GM18868 (cell line): ENCODE measurements around the gene LRRC41.
"Not testable (repeated sequence)": the region's sequence is repeated elsewhere in the genome, so short reads cannot be mapped to it uniquely, and the experiment has no call there.

Experiments
- ATAC-seq: cut with Tn5 transposase; IDR thresholded peaks from one replicate; pipeline ENCODE4 v1.9.1; 2021; ENCODE audit warnings: mild to moderate bottlenecking, moderate library complexity; ENCODE audit not compliant: unreplicated experiment

The LRRC41 gene

DNA sequence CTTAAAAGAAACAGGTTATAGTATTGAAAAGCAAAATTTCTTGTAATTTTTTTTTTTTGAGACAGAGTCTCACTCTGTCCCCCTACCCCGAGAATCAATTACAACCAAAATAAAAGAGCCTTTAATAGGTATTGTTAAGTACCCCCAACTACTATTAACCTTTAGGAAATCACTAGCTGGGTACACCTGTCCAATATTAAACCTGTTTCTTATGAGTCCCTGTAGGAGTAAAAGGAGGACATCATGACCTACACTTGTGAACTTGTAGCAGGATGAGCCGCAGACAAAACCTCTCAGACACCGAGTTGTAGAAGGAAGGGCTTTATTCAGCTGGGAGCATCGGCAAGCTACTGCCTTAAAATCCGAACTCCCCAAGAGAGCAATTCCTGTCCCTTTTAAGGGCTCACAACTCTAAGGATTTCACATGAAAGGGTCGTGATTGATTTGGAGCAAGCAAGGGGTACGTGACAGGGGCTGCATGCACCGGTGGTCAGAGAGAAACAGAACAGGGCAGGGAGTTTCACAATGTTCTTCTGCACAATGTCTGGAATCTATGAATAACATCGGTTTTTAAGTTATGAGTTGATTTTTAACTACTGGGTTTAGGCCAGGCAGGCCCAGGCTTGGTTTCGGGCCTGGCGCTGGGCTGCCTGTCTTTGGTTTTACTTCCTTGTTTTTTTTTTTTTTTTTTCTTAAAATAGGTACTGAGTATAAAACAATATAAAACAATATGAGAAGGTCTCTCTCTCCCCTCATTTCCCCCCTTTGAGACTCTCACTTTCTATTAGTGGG, 22.1 kb upstream of the LRRC41 start:
- ATAC-seq: not testable (repeated sequence)

DNA sequence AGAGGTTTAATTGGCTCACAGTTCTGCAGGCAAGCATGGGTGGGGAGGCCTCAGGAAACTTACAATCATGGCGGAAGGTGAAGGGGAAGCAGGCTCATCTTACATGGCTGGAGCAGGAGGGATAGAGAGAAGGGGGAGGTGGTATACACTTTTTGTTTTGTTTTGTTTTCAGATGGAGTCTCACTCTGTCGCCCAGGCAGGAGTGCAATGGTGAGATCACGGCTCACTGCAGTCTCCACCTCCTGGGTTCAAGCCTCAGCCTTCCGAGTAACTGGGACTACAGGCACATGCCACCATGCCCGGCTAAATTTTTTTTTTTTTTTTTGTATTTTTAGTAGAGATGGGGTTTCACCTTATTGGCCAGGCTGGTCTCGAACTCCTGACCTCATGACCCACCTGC, 18.8 kb upstream of the LRRC41 start:
- not testable (repeated sequence) for ATAC-seq

DNA sequence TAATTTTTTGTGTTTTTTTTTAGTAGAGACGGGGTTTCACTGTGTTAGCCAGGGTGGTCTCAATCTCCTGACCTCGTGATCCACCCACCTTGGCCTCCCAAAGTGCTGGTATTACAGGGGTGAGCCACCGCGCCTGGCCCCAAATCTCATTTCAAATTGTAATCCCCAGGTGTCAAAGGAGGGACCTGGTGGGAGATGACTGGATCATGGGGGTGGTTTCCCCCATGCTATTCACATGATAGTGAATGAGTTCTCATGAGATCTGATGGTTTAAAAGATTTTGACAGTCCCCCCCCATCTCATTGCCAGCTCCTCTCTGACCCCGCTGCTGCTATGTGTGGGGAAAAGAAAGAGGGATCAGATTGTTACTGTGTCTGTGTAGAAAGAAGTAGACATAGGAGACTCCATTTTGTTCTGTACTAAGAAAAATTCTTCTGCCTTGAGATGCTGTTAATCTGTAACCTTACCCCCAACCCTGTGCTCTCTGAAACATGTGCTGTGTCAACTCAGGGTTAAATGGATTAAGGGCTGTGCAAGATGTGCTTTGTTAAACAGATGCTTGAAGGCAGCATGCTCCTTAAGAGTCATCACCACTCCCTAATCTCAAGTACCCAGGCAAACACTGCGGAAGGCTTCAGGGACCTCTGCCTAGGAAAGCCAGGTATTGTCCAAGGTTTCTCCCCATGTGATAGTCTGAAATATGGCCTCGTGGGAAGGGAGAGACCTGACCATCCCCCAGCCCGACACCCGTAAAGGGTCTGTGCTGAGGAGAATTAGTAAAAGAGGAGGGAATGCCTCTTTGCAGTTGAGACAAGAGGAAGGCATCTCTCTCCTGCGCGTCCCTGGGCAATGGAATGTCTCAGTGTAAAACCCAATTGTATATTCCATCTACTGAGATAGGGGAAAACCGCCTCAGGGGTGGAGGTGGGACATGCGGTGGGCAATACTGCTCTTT, 16.8 kb upstream of the LRRC41 start:
- not testable (repeated sequence) for ATAC-seq

DNA sequence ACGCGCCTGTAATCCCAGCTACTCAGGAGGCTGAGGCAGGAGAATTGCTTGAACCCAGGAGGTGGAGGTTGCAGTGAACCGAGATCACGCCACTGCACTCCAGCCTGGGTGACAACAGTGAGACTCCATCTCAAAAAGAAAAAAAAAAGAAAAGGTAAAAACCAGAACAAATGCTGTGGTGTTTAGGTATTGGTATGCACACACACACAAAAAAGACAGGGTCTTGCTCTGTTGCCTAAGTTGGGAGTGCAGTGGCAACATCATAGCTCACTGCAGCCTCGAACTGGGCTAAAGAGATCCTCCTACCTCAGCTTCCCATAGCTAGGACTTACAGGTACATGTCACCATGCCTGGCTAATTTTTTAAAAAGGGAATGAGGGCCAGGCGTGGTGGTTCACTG, 15.9 kb upstream of the LRRC41 start:
- not testable (repeated sequence) for ATAC-seq

DNA sequence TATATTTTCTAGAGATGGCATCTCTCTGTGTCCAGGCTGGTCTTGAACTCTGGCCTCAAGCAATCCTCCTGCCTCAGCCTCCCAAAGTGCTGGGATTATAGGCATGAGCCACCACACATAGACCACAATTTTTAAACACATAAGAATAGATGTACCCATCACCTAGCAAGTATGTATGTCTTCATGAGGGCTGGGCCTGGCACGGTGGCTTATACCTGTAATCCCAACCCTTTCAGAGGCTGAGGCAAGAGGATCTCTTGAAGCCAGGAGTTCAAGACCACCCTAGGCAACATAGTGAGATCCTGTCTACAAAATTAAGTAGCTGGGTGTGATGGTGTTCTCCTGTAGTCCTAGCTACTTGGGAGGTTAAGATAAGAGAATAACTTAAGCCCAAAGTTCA, 13.9 kb upstream of the LRRC41 start:
- ATAC-seq: no peak

DNA sequence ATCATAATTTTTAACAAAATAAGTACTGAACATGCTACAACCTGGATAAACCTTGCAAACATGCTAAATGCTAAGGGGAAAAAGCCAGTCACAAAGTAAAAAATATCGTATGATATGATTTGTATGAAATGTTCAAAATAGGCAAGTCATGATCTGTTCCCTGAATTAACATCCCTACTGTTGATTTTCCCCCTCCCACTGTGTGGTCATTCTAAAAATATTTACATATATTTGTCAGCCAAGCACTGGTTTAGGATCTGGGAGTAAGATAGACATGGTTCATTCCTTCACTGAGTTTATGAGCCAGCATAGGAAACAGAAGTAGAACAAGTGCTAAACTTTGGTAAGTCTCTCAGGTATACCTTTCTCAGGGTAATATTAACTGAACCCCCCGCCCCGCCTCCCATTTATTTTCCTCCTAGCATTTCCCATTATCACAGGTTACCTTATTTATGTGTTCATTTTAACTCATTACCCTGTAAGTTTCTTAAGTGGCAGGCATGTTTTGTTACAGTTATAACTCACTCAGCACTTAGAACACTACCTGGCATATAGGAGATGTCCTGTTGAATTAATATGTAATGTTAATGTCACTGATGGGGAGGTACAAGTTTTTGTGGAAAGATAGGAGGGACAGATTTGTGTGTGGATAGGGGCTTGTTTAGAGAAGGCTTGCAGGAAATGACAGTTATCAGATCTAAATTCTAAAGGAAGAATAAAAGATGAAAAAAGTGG, 12.4 kb upstream of the LRRC41 start:
- no peak for ATAC-seq

DNA sequence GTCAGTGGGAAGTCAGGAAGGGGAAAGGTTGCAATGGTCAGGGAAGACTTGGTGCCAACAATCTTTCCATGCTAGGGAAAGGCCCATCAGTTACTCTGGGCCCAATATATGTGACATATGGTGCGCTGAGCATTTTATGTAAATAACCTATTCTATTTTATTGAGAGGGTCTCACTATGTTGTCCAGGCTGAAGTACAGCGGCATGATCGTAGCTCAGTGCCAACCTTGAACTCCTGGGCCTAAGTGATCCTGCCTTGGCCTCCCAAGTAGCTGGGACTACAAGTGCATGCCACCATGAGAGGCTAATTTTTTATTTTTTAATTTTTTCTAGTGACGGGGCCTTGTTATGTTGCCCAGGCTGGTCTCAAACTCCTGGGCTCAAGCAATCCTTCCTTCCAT, 6.9 kb upstream of the LRRC41 start:
- no peak for ATAC-seq

DNA sequence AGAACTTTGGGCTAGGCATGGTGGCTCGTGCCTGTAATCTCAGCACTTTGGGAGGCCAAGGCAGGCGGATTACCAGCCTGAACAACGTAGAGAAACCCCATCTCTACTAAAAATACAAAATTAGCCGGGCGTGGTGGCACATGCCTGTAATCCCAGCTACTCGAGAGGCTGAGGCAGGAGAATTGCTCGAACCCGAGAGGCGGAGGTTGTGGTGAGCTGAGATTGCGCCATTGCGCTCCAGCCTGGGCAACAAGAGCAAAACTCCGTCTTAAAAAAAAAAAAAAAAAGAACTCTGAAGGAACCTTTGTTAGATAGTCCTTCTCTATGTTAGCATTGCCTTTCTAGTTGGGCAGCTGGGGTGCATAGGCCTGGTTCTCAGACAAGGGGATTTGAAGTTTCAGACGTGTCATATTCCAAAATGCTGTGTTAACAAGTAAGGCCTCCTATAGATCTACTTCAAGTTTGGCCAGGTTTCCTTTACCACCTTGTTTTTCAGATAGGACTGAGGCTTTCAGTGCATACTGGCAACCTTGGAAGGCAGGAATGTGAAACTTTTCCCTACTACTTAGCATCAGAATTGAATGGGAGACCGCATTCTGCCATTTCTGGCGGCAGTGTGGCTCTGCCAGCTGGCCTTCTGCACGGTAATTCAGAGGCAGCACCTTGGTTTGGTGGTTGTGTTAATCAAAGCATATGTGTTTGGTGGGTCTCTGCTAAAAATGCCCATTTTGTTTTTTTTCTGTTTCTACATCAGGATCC, 6.2 kb upstream of the LRRC41 start:
- no peak for ATAC-seq

DNA sequence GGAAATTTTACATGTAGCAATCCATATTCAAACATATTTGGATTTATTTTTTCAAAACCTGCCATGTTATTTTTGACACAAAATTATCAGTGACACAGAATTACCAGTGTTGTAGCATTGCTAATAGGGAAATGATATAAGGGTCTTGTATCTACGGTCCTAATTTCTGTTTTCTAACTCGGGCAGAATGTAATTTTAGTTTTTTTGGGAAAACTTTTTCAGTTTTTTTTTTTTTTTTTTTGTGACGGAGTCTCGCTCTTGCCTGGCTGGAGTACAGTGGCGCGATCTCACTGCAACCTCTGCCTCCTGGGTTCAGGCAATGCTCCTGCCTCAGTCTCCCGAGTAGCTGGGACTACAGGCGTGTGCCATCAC, 2.7 kb upstream of the LRRC41 start:
- no peak for ATAC-seq

DNA sequence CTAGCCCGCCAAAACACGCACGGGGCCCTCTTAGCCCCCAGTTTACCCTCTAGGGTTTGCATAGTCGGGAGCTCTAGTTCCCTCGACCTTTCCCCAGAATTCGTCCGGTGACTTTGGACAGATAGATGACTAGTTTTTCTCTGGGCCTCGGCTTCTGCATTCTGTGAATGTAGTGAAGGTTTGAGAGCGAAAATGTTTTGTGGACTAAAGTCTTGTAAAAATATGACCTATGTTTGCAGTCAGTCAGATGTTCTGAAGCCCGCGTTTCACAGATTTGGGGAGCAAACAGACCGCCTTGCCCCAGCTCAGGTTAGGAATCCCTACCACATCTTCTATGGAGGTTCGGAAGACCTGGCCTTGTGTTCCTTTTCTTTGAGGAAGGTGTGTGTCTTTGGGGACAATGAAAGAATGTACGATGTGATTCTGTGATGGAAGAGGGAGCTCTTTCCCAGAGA, 483 bp upstream of the LRRC41 start:
- ATAC-seq: no peak

DNA sequence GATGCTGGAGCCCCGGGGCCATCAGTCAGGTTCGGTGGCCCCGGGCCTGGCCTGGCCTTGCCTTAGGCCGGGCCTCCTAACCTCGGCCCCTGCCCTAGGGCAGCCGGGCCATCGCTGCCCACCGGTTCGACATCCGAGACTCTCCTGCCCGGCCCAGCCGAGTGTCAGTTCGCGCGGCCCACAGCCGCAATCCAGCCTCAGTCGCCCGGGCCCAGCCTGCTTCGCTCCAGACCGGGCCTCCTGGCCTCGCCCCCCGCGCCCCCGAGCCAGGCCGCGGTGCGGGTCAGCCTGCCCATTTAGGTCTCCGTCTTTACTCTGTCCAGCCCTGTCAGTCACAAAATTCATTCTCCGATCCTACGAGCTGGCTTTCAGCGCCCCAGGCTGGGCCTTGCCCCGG, 777 bp downstream of the LRRC41 start:
- ATAC-seq: peak; percentile 1

DNA sequence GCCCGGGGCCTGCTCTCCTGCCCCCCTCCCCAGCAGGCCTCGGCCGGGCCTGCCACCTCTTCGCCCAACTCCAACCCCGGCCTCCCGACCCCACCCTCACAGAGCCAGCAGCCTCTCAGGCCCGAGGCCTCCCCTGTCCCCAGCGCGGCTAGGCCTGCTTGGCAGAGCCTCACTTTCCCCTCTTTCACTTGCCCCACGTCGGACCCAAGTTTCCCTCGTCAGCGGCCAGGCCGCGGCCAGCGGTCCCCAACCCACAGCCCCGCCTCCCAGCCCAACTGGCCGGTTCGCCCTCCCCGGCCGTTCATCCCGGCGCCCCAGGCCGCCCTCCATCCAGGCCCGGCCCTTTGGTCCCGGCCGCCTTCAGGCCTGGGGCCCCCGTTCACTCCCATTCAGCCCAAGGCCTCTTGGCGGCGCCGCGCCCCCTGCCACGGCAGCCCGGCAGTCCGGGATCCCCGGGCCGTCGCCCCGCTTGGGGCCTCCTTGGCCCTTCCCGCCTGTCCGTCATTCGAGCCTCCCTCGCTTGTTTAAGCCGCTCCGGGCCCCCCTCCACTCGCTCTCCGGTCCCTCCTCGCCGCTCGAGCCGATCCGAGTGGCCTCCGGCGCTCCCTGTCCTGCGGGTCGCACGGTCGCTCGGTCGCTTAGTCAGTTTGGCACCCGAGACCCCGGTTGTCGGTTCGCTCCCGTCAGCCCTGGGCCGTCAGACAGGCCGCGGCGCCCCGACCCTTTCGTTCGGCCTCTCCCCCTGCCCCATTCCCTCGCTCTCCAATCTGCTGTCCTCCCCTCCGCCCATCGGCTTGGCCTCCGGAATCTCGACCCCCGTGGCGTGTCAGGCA, 1.4 kb downstream of the LRRC41 start:
- ATAC-seq: peak; percentile 35

DNA sequence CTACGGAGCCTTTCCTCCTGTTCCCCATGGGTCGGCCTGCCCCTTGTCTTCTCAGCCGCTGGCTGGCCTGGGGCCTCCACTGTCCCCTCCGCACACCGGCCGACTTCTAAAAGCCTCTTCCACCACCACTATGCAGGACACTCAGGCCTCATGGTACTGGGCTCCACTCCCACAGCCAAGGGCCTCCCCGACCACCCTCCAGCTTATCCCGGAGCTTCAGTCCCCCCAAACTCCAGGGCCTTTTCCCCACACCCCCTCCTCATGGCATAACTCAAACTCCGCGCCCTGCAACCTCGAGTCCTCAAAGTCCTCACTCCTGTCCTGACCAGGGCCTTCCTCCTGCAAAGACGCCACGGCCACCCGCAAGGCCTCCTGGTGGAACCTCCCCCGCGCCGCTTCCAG, 2.0 kb downstream of the LRRC41 start:
- ATAC-seq: no peak

DNA sequence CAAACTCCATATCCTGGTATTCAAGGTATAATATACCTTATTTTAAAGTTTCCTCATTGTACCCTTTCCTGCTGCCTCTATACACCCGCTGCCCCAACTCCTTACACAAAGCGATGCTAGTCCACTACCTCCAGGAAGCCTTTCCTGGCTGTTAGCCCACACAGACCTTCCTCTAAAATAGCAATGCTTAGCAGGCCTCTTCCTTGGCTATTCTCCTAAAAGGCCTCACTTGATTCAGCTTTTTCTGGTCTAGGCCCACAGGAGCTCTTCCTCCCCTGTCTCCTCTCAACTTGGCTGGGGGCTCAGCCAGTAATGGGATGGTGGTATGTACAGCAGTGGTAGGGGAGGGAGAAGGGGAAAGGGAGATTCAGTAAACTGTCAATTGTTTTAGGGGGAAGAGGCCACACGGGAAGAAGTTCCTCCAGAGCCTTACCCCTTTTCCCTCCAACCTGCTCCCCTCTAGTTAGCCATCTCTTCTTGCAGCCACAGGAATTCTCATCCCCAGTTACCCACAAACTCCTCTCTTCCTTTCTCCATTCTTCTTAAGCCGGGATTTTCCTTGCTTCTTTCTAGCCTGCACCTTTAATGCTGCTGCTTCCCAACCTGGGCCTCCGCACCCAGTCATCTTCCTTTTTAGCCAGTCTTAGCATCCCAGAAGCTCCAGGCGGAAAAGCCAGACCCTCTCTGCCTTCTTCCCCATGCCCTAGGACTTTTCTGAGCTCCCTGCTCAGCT, 2.6 kb downstream of the LRRC41 start:
- no peak for ATAC-seq

DNA sequence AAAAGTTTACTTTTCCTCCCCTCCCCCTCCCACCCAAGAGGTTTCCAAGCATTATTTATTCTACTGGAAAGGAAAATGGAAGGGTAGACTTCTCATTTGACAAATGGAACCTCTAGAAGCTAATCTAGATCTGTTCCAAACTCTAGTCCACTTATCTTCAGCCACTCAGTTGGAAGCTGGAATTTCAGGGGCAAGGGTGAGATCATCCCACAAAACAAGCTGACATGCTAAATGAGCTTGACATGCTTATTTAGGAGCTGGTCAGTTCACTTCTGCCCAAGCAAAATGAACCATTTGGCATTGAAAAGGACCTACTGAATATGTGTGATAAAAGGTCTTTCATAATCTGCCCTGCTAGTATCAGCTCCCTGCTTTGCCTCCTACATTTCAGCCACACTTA, 5.0 kb downstream of the LRRC41 start:
- no peak for ATAC-seq

DNA sequence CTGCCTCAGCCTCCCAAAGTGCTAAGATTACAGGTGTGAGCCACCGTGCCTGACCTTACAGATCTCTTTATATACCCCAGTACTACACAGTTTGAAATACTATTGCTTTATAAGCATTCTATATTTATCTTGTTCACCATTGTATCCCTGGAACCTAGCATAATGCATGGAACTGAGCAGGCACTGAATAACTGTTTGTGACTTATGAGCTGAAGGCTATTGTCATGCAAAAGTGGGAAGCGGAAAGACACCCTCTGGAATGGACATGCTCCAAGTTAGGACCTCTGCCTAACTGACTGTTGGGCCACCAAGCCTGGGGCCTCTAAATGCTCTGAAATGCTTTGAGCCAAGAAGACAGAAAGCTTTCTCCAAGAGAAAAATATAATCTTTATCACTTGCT, 8.1 kb downstream of the LRRC41 start:
- no peak for ATAC-seq

DNA sequence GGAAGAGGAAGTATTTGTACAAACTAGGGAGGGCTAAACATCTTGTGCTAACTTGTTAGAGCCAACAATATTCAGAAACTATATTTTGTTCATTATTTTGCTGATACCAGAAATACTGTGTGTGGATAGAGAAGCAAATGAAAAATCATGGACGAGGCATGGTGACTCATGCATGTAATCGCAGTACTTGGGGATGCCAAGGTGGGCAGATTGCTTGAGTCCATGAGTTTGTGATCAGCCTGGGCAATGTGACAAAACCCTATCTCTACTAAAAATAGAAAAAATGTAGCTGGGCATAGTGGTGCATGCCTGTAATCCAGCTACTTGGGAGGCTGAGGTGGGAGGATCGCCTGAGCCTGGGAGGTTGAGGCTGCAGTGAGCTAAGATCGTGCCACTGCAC, 13.4 kb downstream of the LRRC41 start:
- no peak for ATAC-seq

DNA sequence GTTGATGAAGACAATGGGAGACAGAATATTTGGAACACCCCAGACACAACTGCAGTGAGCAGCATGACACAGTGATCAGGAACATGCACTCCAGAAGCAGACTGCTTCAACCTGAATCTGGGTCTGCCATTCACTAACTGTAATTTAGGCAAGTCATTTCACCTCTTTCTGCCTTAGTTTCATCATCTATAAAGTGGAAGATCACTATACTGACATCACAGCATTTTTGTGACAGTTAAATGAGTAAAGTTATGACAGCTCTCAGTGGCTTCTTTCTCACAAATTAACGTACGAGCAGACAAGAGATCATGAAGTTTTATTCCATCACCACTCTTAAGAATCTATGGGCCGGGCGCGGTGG, 14.3 kb downstream of the LRRC41 start:
- ATAC-seq: no peak

DNA sequence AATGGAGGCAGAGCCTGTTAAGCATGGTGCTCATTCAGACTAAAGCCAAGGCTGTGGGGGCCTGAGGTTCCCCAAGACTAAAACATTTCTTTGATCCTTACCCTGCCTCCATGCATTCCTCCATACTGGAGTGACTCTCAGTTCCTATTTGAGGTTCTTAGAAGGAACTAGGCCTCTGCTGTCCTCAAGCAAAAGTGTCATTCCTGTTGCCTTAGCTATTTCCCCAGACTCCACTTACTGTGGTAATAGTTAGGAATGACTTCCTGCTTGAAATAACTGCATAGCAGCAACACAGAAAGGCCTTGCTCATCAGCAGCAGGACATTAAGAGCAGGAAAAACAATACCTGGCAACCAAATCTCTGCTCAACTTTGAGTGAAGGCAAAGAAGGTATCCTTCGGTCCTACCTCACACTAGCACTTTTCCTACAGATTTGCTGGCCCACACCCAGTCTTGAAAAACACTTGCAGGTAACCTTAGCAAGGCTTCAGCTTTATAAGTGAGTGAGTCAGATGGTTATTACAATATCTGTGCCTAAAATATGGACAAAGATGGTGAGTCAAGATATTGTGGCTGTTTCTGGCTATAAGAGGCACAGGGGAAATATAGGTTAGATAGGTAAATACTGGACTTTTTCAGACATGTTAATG, 14.8 kb downstream of the LRRC41 start:
- no peak for ATAC-seq
